ENCODE measurements around the gene C11orf24. TPM values are rescaled to one million over a fixed set of nuclear protein-coding genes. Genes with fewer than 3 reads are reported as not detected.
"Not testable (repeated sequence)": the region's sequence is repeated elsewhere in the genome, so short reads cannot be mapped to it uniquely, and the experiment has no call there.

The C11orf24 gene
- total and polyA plus RNA-seq, 8 donors: 5.8 to 35.1 (median 20.1) TPM

DNA sequence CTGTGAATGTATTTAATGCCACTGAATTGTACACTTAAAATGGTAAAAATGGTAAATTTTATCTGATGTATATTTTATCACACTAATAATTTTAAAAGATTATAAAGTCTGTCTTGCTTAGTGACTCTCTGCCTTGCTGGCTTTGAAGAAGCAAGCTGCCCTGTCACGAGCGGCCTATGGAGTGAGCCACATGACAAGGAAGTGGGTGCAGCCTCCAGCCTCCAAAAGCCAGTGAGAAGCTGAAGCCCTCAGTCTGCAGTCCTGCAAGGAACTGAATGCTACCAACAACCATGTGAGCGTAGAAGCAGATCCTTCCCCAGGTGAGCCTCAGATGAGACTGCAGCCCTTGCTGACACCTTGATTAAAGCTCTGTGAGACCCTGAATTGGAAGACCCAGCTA, 20.0 kb downstream of the C11orf24 start:
- H3K27ac ChIP-seq: no peak overlapping the region
- DNase-seq: no peak
- no peak for TF ChIP-seq CTCF (IDR thresholded peaks at IDR 0.05)
- TF ChIP-seq EP300 (IDR thresholded peaks at IDR 0.05): no peak
- no peak for TF ChIP-seq POLR2A (IDR thresholded peaks at IDR 0.05)
- TF ChIP-seq POLR2AphosphoS5 (IDR thresholded peaks at IDR 0.05): no peak
- intact Hi-C loops (cut with DNase I; ENCODE audit: low total_unique reads): no loop called here
- H3K4me1 ChIP-seq: no peaks in the 10 kb centered on the region
- 88 to 94% (median 90%) methylated on average over 3 of the region's 3 CpGs for WGBS, 5 donors
- H3K27me3 ChIP-seq: no peaks in the 10 kb centered on the region
- no peaks in the 10 kb centered on the region for H3K36me3 ChIP-seq
- no peaks in the 10 kb centered on the region for H3K9me3 ChIP-seq
- no peak overlapping the region for H3K4me3 ChIP-seq

DNA sequence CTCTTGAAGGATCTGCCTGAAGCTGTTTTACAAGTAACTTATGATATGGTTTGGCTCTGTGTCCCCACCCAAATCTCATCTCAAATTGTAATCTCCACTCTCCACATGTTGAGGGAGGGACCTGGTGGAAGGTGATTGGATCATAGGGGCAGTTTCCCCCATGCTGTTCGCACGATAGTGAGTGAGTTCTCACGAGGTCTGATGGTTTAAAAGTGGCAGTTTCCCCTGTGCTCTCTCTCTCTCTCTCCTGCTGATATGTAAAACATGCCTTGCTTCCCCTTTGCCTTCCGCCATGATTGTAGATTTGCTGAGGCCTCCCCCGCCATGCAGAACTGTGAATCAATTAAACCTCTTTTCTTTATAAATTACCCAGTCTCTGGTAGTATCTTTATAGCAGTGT, 26.9 kb downstream of the C11orf24 start:
- 85 to 94% (median 90%) methylated on average over 5 of the region's 5 CpGs for WGBS, 5 donors
- intact Hi-C loops (cut with DNase I; ENCODE audit: low total_unique reads); H3K27ac ChIP-seq; H3K27me3 ChIP-seq; H3K4me3 ChIP-seq; H3K4me1 ChIP-seq; DNase-seq; H3K9me3 ChIP-seq; H3K36me3 ChIP-seq: not testable (repeated sequence)

DNA sequence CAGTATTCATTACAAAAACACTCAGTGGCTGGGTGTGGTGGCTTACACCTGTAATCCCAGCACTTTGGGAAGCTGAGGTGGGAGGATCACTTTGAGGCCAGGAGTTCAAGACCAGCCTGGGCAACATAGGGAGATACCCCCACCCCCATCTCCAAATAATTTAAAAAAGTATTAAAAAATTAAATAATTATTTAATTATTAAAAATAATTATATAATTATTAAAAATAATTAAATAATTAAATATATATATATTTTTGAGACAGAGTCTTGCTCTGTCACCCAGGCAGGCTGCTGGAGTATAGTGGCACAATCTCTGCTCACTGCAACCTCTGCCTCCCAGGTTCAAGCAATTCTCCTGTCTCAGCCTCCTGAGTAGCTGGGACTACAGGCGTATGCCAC, 27.9 kb downstream of the C11orf24 start:
- H3K4me3 ChIP-seq; H3K4me1 ChIP-seq; intact Hi-C loops (cut with DNase I; ENCODE audit: low total_unique reads); H3K27ac ChIP-seq; DNase-seq; H3K27me3 ChIP-seq; H3K9me3 ChIP-seq; H3K36me3 ChIP-seq: not testable (repeated sequence)
- 89 to 100% (median 95%) methylated on average over 1 of the region's 1 CpG for WGBS, 5 donors

DNA sequence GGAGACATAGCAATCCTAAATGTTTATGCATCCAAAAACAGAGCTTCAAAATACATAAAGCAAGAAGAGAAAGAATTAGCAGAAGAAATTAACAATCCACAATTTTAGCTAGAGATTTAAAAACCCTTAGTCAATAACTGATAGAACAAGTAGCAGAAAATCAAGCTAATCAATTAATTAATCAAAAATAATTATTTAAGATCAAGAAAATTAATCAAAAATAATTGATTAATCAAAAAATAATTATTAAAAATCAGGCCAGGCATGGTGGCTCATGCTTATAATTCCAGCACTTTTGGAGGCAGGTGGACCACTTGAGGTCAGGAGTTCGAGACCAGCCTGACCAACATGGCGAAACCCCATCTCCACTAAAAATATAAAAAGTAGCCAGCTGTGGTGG, 29.2 kb downstream of the C11orf24 start:
- Histone ChIP-seq H3K9me3 (peaks cover 0 to 8% (median 0%) of the 10 kb centered on the region in 4 donors), H3K4me3 (no peak overlapping the region), H3K4me1 (no peaks in the 10 kb centered on the region), H3K27me3 (no peaks in the 10 kb centered on the region), H3K36me3 (no peaks in the 10 kb centered on the region), H3K27ac (no peak overlapping the region)
- WGBS, 5 donors: 85 to 98% (median 97%) methylated on average over 2 of the region's 2 CpGs
- DNase-seq: no peak
- intact Hi-C loops (cut with DNase I; ENCODE audit: low total_unique reads): no loop called here
- no peak for TF ChIP-seq EP300 (IDR thresholded peaks at IDR 0.05)
- no peak for TF ChIP-seq CTCF (IDR thresholded peaks at IDR 0.05)
- TF ChIP-seq POLR2AphosphoS5 (IDR thresholded peaks at IDR 0.05): no peak

DNA sequence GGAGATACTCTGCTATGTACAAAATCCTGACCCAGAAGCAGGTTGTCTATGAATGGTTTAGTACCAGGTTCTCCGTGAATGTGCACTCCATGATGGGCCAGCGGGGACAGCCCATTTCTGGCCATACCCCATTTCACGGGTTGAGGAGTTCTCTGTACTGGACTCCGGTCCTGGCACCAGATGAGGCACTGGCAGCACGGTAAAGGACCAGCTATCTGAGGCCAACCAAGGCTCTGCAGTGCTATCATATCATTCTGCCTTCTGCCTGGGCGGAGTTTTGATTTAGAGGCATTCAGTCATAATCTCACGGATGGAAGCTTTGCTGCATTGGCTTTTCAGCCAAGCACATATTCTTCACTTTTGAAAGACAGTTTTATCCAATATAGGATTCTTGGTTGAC, 40.2 kb downstream of the C11orf24 start:
- H3K4me3 ChIP-seq: no peak overlapping the region
- H3K36me3 ChIP-seq: no peaks in the 10 kb centered on the region
- DNase-seq: no peak
- H3K27ac ChIP-seq: no peak overlapping the region
- H3K9me3 ChIP-seq: peaks cover 0 to 10% (median 7%) of the 10 kb centered on the region in 4 donors
- peaks cover 0 to 12% (median 5%) of the 10 kb centered on the region in 3 donors for H3K27me3 ChIP-seq
- no peaks in the 10 kb centered on the region for H3K4me1 ChIP-seq
- WGBS, 5 donors: 80 to 92% (median 90%) methylated on average over 7 of the region's 7 CpGs
- intact Hi-C loops (cut with DNase I; ENCODE audit: low total_unique reads): no loop called here
- no peak for TF ChIP-seq POLR2AphosphoS5 (IDR thresholded peaks at IDR 0.05)
- TF ChIP-seq POLR2A (IDR thresholded peaks at IDR 0.05): no peak
- TF ChIP-seq CTCF (IDR thresholded peaks at IDR 0.05): no peak
- no peak for TF ChIP-seq EP300 (IDR thresholded peaks at IDR 0.05)

DNA sequence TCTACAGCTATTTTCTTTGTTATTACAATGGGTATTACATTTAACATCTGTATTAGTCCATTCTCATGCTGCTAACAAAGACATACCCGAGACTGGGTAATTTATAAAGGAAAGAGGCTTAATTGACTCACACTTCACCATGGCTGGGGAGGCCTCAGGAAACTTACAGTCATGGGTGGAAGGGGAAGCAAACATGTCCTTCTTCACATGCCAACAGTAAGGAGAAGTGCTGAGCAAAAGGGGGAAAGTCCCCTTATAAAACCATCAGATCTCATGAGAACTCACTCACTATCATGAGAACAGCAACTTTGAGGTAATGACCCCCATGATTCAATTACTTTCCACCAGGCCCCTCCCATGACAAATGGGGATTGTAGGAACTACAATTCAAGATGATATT, 42.2 kb downstream of the C11orf24 start:
- H3K4me1 ChIP-seq: no peaks in the 10 kb centered on the region
- H3K9me3 ChIP-seq: peaks cover 0 to 10% (median 7%) of the 10 kb centered on the region in 4 donors
- TF ChIP-seq CTCF (IDR thresholded peaks at IDR 0.05): no peak
- no peak for TF ChIP-seq POLR2AphosphoS5 (IDR thresholded peaks at IDR 0.05)
- DNase-seq: no peak
- H3K27ac ChIP-seq: no peak overlapping the region
- H3K4me3 ChIP-seq: no peak overlapping the region
- no peaks in the 10 kb centered on the region for H3K27me3 ChIP-seq
- no peaks in the 10 kb centered on the region for H3K36me3 ChIP-seq
- WGBS, 5 donors: 71 to 86% (median 80%) methylated on average over 1 of the region's 1 CpG
- intact Hi-C loops (cut with DNase I; ENCODE audit: low total_unique reads): no loop called here
